RWPE1 (cell line): ENCODE data around the gene CD1E.

ENCODE experiments used
- CTCF ChIA-PET: fragments of 350-600 bp; sonication (Branson Sonifier 250); formaldehyde crosslinking; extraction: SDS; loops from one replicate; lab custom pipeline; 2021; lab: Yijun Ruan, JAX
- POLR2A ChIA-PET: fragments of 400-600 bp; formaldehyde crosslinking; extraction: SDS; loops from one replicate; lab custom pipeline; 2020; ENCODE audit warnings: antibody characterized with exemption; ENCODE audit not compliant: low non-redundant PET; lab: Yijun Ruan, JAX
- DNase-seq: peaks from one replicate; pipeline ENCODE4 v3.0.0; 2012; ENCODE audit warnings: low spot score
- H3K27ac ChIP-seq: fragments of 450-650 bp; 2 replicates; pipeline ENCODE4 v1.5.1; 2017
- CTCF ChIP-seq: fragments of 450-650 bp; conservative IDR thresholded peaks from 2 replicates; pipeline ENCODE4 v1.5.1; 2017; ENCODE audit warnings: low read depth, mild to moderate bottlenecking

CD1E gene

GRCh38 chr1:158353303-158354075 lies at the start of gene CD1E:
CD1E (plus strand) TSS chr1:158353894; CDS start chr1:158353989, 95 bp downstream.
- no peak for DNase-seq
- ChIA-PET POLR2A (no interaction called here), CTCF (interaction anchor here (0.6 kb wide), 1 partner anchor 150 kb away, joined by 3 read pairs; no protein-coding TSS in a partner anchor)
- H3K27ac ChIP-seq: no peak within 1 kb of the TSS
- no peak for TF ChIP-seq CTCF

- ChIA-PET CTCF (interaction anchor here (0.6 kb wide), 1 partner anchor 376 kb away, joined by 5 read pairs; the partner anchor contains the start of gene SPTA1), POLR2A (no interaction called here)
- no peak for TF ChIP-seq CTCF
- no peak for DNase-seq
- no peak overlapping the region for H3K27ac ChIP-seq
Measured at GRCh38 chr1:158310623-158311022, 43.1 kb upstream of the CD1E start.

- TF ChIP-seq CTCF: no peak
- DNase-seq: no peak
- ChIA-PET CTCF (interaction anchor here (0.6 kb wide), 1 partner anchor 376 kb away, joined by 5 read pairs; the partner anchor contains the start of gene SPTA1), POLR2A (no interaction called here)
- H3K27ac ChIP-seq: no peak overlapping the region
Measured at GRCh38 chr1:158311066-158311465, 42.6 kb upstream of the CD1E start.

- no peak overlapping the region for H3K27ac ChIP-seq
- TF ChIP-seq CTCF: no peak
- ChIA-PET CTCF (no interaction called here), POLR2A (no interaction called here)
- DNase-seq: no peak
Measured at GRCh38 chr1:158323866-158324265, 29.8 kb upstream of the CD1E start.

- no peak for DNase-seq
- no peak overlapping the region for H3K27ac ChIP-seq
- TF ChIP-seq CTCF: no peak
- POLR2A ChIA-PET: no interaction called here
- CTCF ChIA-PET: no interaction called here
Measured at GRCh38 chr1:158324395-158324794, 29.3 kb upstream of the CD1E start.

- H3K27ac ChIP-seq: no peak overlapping the region
- TF ChIP-seq CTCF: no peak
- POLR2A ChIA-PET: no interaction called here
- DNase-seq: no peak
- CTCF ChIA-PET: no interaction called here
Measured at GRCh38 chr1:158327481-158327880, 26.2 kb upstream of the CD1E start.
